Ovary (tissue), 9 donors: ENCODE measurements around the gene MAP1LC3B. TPM values are rescaled to one million over a fixed set of nuclear protein-coding genes. Genes with fewer than 3 reads are reported as not detected.

Source experiments
- DNase-seq, 5 donors: peaks; one replicate each; pipeline ENCODE4 v3.0.0-alpha.2; 2019 to 2020
- H3K27ac ChIP-seq, 2 donors: fragments of 200-600 bp; one replicate each; pipeline versions ENCODE4 v1.5.1 to v1.8.0; 2019 to 2022
- H3K27me3 ChIP-seq: fragments of 200-600 bp; one replicate; pipeline ENCODE4 v1.8.0; 2022
- H3K36me3 ChIP-seq: fragments of 200-600 bp; sonication (generic); one replicate; pipeline ENCODE4 v1.5.1; 2019
- H3K4me1 ChIP-seq: one replicate; pipeline ENCODE4 v1.8.1; 2013; ENCODE audit warnings: mild to moderate bottlenecking, moderate library complexity; ENCODE audit not compliant: insufficient read depth
- H3K4me3 ChIP-seq: fragments of 200-600 bp; sonication (generic); one replicate; pipeline ENCODE4 v1.5.1; 2017
- H3K9me3 ChIP-seq, 2 donors: fragments of 200-600 bp in 1 of 2; sonication (generic) in 1 of 2; one replicate each; pipeline versions ENCODE4 v1.5.1 to v1.8.1; 2013 to 2019; ENCODE audit warnings: mild to moderate bottlenecking in 1 of 2, moderate library complexity in 1 of 2
- CTCF ChIP-seq, 3 donors: fragments of 450-650 bp in 2 of 3; fragments of 200-600 bp in 1 of 3; IDR thresholded peaks; one replicate each; pipeline versions ENCODE4 v1.5.1 to v1.8.0; 2016 to 2022; ENCODE audit warnings: antibody characterized with exemption in 3 of 3, mild to moderate bottlenecking in 1 of 3
- EP300 ChIP-seq: sonication (generic); formaldehyde crosslinking; IDR thresholded peaks from one replicate; pipeline ENCODE4 v1.6.1; 2017; ENCODE audit warnings: antibody characterized with exemption
- POLR2A ChIP-seq: fragments of 450-650 bp; IDR thresholded peaks from one replicate; pipeline ENCODE4 v1.6.1; 2017; ENCODE audit warnings: antibody characterized with exemption, mild to moderate bottlenecking, moderate library complexity
- WGBS, 3 donors: extraction: QIAGEN DNeasy Blood & Tissue Kit in 1 of 3; methylation state at CpG; one replicate each; pipeline versions ENCODE4 v1.1.5 to v1.1.7; 2013 to 2017; 5-methylcytosine and 5-hydroxymethylcytosine counted together
- intact Hi-C, 4 donors: fragments of 100-400 bp; cut with DNase I; formaldehyde crosslinking; loops; one replicate each; pipeline versions ENCODE4 v1.11.0 to v1.15.1; 2022 to 2023
- polyA plus RNA-seq, 2 donors: library from polyadenylated mRNA; stranded (reverse); fragments of 200-250 nt in 1 of 2; fragments of 350-450 nt in 1 of 2; fragmentation: Illumina TruSeq in 1 of 2; extraction: RNeasy Lipid Tissue Mini Kit (QIAGEN cat#74804) in 1 of 2; gene quantifications; one replicate each; pipeline ENCODE4 v1.2.3, GENCODE V29; 2013 to 2014
- total RNA-seq, 7 donors: library from RNA; depleted of rRNA in 2 of 7; stranded (reverse); fragments of >200 nt in 2 of 7; fragmentation: NEBNext Ultra II Directional in 3 of 7; extraction: Animal tissue kit (Norgen Biotek cat#: 25700) in 3 of 7; gene quantifications; one replicate each; pipeline versions ENCODE4 v1.1.0 to v1.2.4, GENCODE V29; 2016 to 2023
- donor health status: DM: no; HTN: no; CAD: no; lungs with moderate emphysema.
- donor health status: DM: no; HTN: no; CAD: no.
- donor health status: Bipolar disorder and iron deficiency.
- donor health status: DM: yes; HTN: yes; CAD: no.
- donor health status: DM: no; HTN: no; CAD: no.
- donor health status: DM: yes; HTN: yes; CAD: no.

Gene MAP1LC3B
- total and polyA plus RNA-seq, 9 donors = 32.9 to 110 (median 44.6) TPM

GRCh38 chr16:87421003-87421912 lies 29.1 kb downstream of the MAP1LC3B start:
- 95 to 97% (median 95%) methylated on average over 25 of the region's 25 CpGs for WGBS, 3 donors
- no peak for TF ChIP-seq POLR2A
- TF ChIP-seq CTCF (IDR thresholded peaks at IDR 0.05) = no peak
- TF ChIP-seq EP300 = no peak
- DNase-seq = no peak
- no peak overlapping the region for H3K27ac ChIP-seq
- no peaks in the 10 kb centered on the region for H3K9me3 ChIP-seq
- H3K4me1 ChIP-seq = no peaks in the 10 kb centered on the region
- H3K27me3 ChIP-seq = no peaks in the 10 kb centered on the region
- H3K4me3 ChIP-seq = no peak overlapping the region
- intact Hi-C loops = no loop called here
- H3K36me3 ChIP-seq = no peaks in the 10 kb centered on the region

- 96 to 97% (median 96%) methylated on average over 11 of the region's 11 CpGs for WGBS, 3 donors
- Histone ChIP-seq H3K27ac (no peak overlapping the region), H3K27me3 (no peaks in the 10 kb centered on the region), H3K4me1 (no peaks in the 10 kb centered on the region), H3K4me3 (no peak overlapping the region), H3K36me3 (no peaks in the 10 kb centered on the region), H3K9me3 (no peaks in the 10 kb centered on the region)
- intact Hi-C loops = no loop called here
- TF ChIP-seq POLR2A = no peak
- TF ChIP-seq CTCF (IDR thresholded peaks at IDR 0.05) = no peak
- TF ChIP-seq EP300 = no peak
- no peak for DNase-seq
Observed at GRCh38 chr16:87422106-87422505, 30.0 kb downstream of the MAP1LC3B start.

GRCh38 chr16:87423429-87423828 lies 31.3 kb downstream of the MAP1LC3B start:
- TF ChIP-seq CTCF (IDR thresholded peaks at IDR 0.05) (no peak), POLR2A (no peak), EP300 (no peak)
- WGBS, 3 donors = 92 to 95% (median 94%) methylated on average over 15 of the region's 15 CpGs
- intact Hi-C loops = no loop called here
- H3K4me3 ChIP-seq = no peak overlapping the region
- no peaks in the 10 kb centered on the region for H3K9me3 ChIP-seq
- H3K27ac ChIP-seq = no peak overlapping the region
- H3K36me3 ChIP-seq = no peaks in the 10 kb centered on the region
- H3K4me1 ChIP-seq = no peaks in the 10 kb centered on the region
- no peaks in the 10 kb centered on the region for H3K27me3 ChIP-seq
- no peak for DNase-seq

GRCh38 chr16:87424266-87424665 lies 32.1 kb downstream of the MAP1LC3B start:
- H3K4me1 ChIP-seq = no peaks in the 10 kb centered on the region
- no peak overlapping the region for H3K4me3 ChIP-seq
- intact Hi-C loops = no loop called here
- no peak overlapping the region for H3K27ac ChIP-seq
- 80 to 84% (median 83%) methylated on average over 12 of the region's 12 CpGs for WGBS, 3 donors
- DNase-seq = no peak
- TF ChIP-seq EP300 = no peak
- H3K27me3 ChIP-seq = no peaks in the 10 kb centered on the region
- H3K9me3 ChIP-seq = no peaks in the 10 kb centered on the region
- no peaks in the 10 kb centered on the region for H3K36me3 ChIP-seq

GRCh38 chr16:87425941-87426340 lies 33.8 kb downstream of the MAP1LC3B start:
- H3K27me3 ChIP-seq = no peaks in the 10 kb centered on the region
- WGBS, 3 donors = 91 to 95% (median 93%) methylated on average over 12 of the region's 12 CpGs
- H3K4me3 ChIP-seq = no peak overlapping the region
- no peak for DNase-seq
- no peaks in the 10 kb centered on the region for H3K9me3 ChIP-seq
- H3K4me1 ChIP-seq = no peaks in the 10 kb centered on the region
- no peaks in the 10 kb centered on the region for H3K36me3 ChIP-seq
- intact Hi-C loops = no loop called here
- TF ChIP-seq CTCF (IDR thresholded peaks at IDR 0.05) (no peak), POLR2A (no peak), EP300 (no peak)
- H3K27ac ChIP-seq = no peak overlapping the region
